HEK293 (cell line): Measurements from ENCODE around the gene NANOS3.
A peak's percentile ranks its signal among the peaks of the same experiment; 100 is the strongest.

Source experiments
- CTCF ChIA-PET: fragments of 350-600 bp; formaldehyde crosslinking; extraction: SDS; loops from one replicate; lab custom pipeline; 2021; ENCODE audit warnings: antibody characterized with exemption; lab: Yijun Ruan, JAX
- POLR2A ChIA-PET: fragments of 300-600 bp; formaldehyde crosslinking; extraction: SDS; loops from one replicate; lab custom pipeline; 2020; ENCODE audit warnings: antibody characterized with exemption, inconsistent platforms; lab: Yijun Ruan, JAX
- H3K27ac ChIP-seq: fragments of 200-500 bp; sonication (Bioruptor generic); 2 replicates; pipeline ENCODE4 v1.5.1; 2014; ENCODE audit warnings: low read depth, low read length, control low read depth, inconsistent platforms; ENCODE audit errors: extremely low read depth
- H3K36me3 ChIP-seq, 2 experiments: fragments of 200-500 bp in 1 of 2; sonication (Bioruptor generic) in 1 of 2; 1 replicate in 1 of 2; 2 replicates in 1 of 2; pipeline ENCODE4 v1.5.1; 2014 to 2017; ENCODE audit warnings: inconsistent platforms in 2 of 2, low read length in 2 of 2; ENCODE audit not compliant: control insufficient read depth in 2 of 2, insufficient read depth in 1 of 2
- H3K4me1 ChIP-seq: fragments of 200-500 bp; sonication (Bioruptor generic); 2 replicates; pipeline ENCODE4 v1.5.1; 2014; ENCODE audit warnings: mild to moderate bottlenecking, low read length, inconsistent platforms; ENCODE audit not compliant: control insufficient read depth, insufficient read depth
- H3K4me3 ChIP-seq: 2 replicates; pipeline ENCODE4 v1.5.1; 2011; ENCODE audit warnings: low read depth, mild to moderate bottlenecking, control low read depth, low read length, moderate library complexity
- H3K9me3 ChIP-seq: fragments of 200-500 bp; sonication (Bioruptor generic); 2 replicates; pipeline ENCODE4 v1.5.1; 2014; ENCODE audit warnings: low read depth, low read length, inconsistent platforms; ENCODE audit not compliant: control insufficient read depth, insufficient read depth
- GLIS1 ChIP-seq: fragments of 450-650 bp; formaldehyde crosslinking; IDR thresholded peaks from 2 replicates; pipeline ENCODE4 v1.5.1; 2016; ENCODE audit warnings: missing biosample characterization, missing genetic modification characterization
- GLIS2 ChIP-seq: fragments of 450-650 bp; formaldehyde crosslinking; IDR thresholded peaks from 2 replicates; pipeline ENCODE4 v1.5.1; 2016; ENCODE audit warnings: missing biosample characterization, missing genetic modification characterization
- KLF10 ChIP-seq: fragments of 450-650 bp; IDR thresholded peaks from 2 replicates; pipeline ENCODE4 v1.5.1; 2018; ENCODE audit warnings: missing biosample characterization, mild to moderate bottlenecking, missing genetic modification characterization
- KLF7 ChIP-seq: fragments of 450-650 bp; formaldehyde crosslinking; IDR thresholded peaks from 2 replicates; pipeline ENCODE4 v1.5.1; 2016; ENCODE audit warnings: missing biosample characterization, missing genetic modification characterization, borderline replicate concordance
- PATZ1 ChIP-seq: fragments of 450-650 bp; formaldehyde crosslinking; IDR thresholded peaks from 2 replicates; pipeline ENCODE4 v1.5.1; 2016; ENCODE audit warnings: missing biosample characterization, missing genetic modification characterization
- SP2 ChIP-seq: fragments of 450-650 bp; formaldehyde crosslinking; IDR thresholded peaks from 2 replicates; pipeline ENCODE4 v1.5.1; 2016; ENCODE audit warnings: missing biosample characterization, missing genetic modification characterization
- SP3 ChIP-seq: fragments of 450-650 bp; formaldehyde crosslinking; IDR thresholded peaks from 2 replicates; pipeline ENCODE4 v1.5.1; 2016; ENCODE audit warnings: missing biosample characterization, missing genetic modification characterization
- YY1 ChIP-seq: fragments of 450-650 bp; formaldehyde crosslinking; IDR thresholded peaks from 2 replicates; pipeline ENCODE4 v1.5.1; 2018; ENCODE audit warnings: missing biosample characterization, missing genetic modification characterization
- ZBTB20 ChIP-seq: fragments of 450-650 bp; formaldehyde crosslinking; IDR thresholded peaks from 2 replicates; pipeline ENCODE4 v1.5.1; 2016; ENCODE audit warnings: missing biosample characterization, missing genetic modification characterization
- ZBTB8A ChIP-seq: fragments of 450-650 bp; formaldehyde crosslinking; IDR thresholded peaks from 2 replicates; pipeline ENCODE4 v1.5.1; 2016; ENCODE audit warnings: missing biosample characterization, missing genetic modification characterization
- ZFP69B ChIP-seq: fragments of 450-650 bp; formaldehyde crosslinking; IDR thresholded peaks from 2 replicates; pipeline ENCODE4 v1.5.1; 2016; ENCODE audit warnings: missing biosample characterization, missing genetic modification characterization
- ZIC2 ChIP-seq: fragments of 450-650 bp; formaldehyde crosslinking; IDR thresholded peaks from 2 replicates; pipeline ENCODE4 v1.5.1; 2016; ENCODE audit warnings: missing biosample characterization, missing genetic modification characterization
- ZNF335 ChIP-seq: fragments of 450-650 bp; formaldehyde crosslinking; conservative IDR thresholded peaks from 2 replicates; pipeline ENCODE4 v1.5.1; 2016; ENCODE audit warnings: missing biosample characterization, missing genetic modification characterization
- ZNF341 ChIP-seq: fragments of 450-650 bp; formaldehyde crosslinking; IDR thresholded peaks from 2 replicates; pipeline ENCODE4; 2016; ENCODE audit warnings: low read depth, missing biosample characterization, missing genetic modification characterization
- ZNF398 ChIP-seq: fragments of 450-650 bp; formaldehyde crosslinking; IDR thresholded peaks from 2 replicates; pipeline ENCODE4 v1.5.1; 2017; ENCODE audit warnings: missing biosample characterization, missing genetic modification characterization
- ZNF48 ChIP-seq: fragments of 450-650 bp; formaldehyde crosslinking; IDR thresholded peaks from 2 replicates; pipeline ENCODE4 v1.5.1; 2016; ENCODE audit warnings: missing biosample characterization, missing genetic modification characterization
- ZNF561 ChIP-seq: fragments of 450-650 bp; IDR thresholded peaks from 2 replicates; pipeline ENCODE4 v1.5.1; 2018; ENCODE audit warnings: missing biosample characterization, missing genetic modification characterization, borderline replicate concordance
- ZNF776 ChIP-seq: fragments of 450-650 bp; formaldehyde crosslinking; IDR thresholded peaks from 2 replicates; pipeline ENCODE4 v1.5.0; 2017; ENCODE audit warnings: missing biosample characterization, missing genetic modification characterization, borderline replicate concordance
- ZNF785 ChIP-seq: fragments of 450-650 bp; formaldehyde crosslinking; IDR thresholded peaks from 2 replicates; pipeline ENCODE4 v1.5.1; 2016; ENCODE audit warnings: missing biosample characterization, missing genetic modification characterization
- ZSCAN18 ChIP-seq: fragments of 450-650 bp; formaldehyde crosslinking; IDR thresholded peaks from 2 replicates; pipeline ENCODE4 v1.5.1; 2016; ENCODE audit warnings: missing biosample characterization, missing genetic modification characterization
- ZSCAN30 ChIP-seq: fragments of 450-650 bp; IDR thresholded peaks from 2 replicates; pipeline ENCODE4 v1.5.1; 2018; ENCODE audit warnings: missing biosample characterization, mild to moderate bottlenecking, missing genetic modification characterization, moderate library complexity
- ZXDB ChIP-seq: fragments of 450-650 bp; formaldehyde crosslinking; IDR thresholded peaks from 2 replicates; pipeline ENCODE4 v1.5.1; 2016; ENCODE audit warnings: missing biosample characterization, missing genetic modification characterization
- TF ChIP-seq, protein P1 (sequence below): fragments of 450-650 bp; formaldehyde crosslinking; IDR thresholded peaks from 2 replicates; pipeline ENCODE4 v1.5.1; 2016; ENCODE audit warnings: missing biosample characterization, missing genetic modification characterization
- TF ChIP-seq, protein P2 (sequence below): fragments of 450-650 bp; formaldehyde crosslinking; IDR thresholded peaks from 2 replicates; pipeline ENCODE4 v1.5.1; 2016; ENCODE audit warnings: missing biosample characterization, missing genetic modification characterization
- TF ChIP-seq, protein P3 (sequence below): fragments of 450-650 bp; formaldehyde crosslinking; optimal IDR thresholded peaks from 2 replicates; pipeline ENCODE3; 2016; ENCODE audit warnings: missing biosample characterization, mild to moderate bottlenecking, missing genetic modification characterization

NANOS3 gene

GRCh38 chr19:13865571-13866462, 11.1 kb upstream of the NANOS3 start:
- peak; percentile 54; the same call in 1 of the 2 replicates for TF ChIP-seq ZNF561
- peak; percentile 62 for TF ChIP-seq GLIS2 (tag by site-specific recombination)
- TF ChIP-seq, protein P1, sequence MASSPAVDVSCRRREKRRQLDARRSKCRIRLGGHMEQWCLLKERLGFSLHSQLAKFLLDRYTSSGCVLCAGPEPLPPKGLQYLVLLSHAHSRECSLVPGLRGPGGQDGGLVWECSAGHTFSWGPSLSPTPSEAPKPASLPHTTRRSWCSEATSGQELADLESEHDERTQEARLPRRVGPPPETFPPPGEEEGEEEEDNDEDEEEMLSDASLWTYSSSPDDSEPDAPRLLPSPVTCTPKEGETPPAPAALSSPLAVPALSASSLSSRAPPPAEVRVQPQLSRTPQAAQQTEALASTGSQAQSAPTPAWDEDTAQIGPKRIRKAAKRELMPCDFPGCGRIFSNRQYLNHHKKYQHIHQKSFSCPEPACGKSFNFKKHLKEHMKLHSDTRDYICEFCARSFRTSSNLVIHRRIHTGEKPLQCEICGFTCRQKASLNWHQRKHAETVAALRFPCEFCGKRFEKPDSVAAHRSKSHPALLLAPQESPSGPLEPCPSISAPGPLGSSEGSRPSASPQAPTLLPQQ (tag by site-specific recombination) = peak; percentile 68; the same call in 1 of the 2 replicates
- TF ChIP-seq ZIC2 (tag by site-specific recombination) = peak; percentile 56
- TF ChIP-seq GLIS1 (tag by site-specific recombination) = peak; percentile 76
- no peak; the same call in 1 of the 2 replicates for TF ChIP-seq YY1 (tag by site-specific recombination)
- TF ChIP-seq ZNF785 (tag by site-specific recombination) = no peak
- peak; percentile 41; the same call in 1 of the 2 replicates for TF ChIP-seq ZNF398 (tag by site-specific recombination)
- TF ChIP-seq, protein P2, sequence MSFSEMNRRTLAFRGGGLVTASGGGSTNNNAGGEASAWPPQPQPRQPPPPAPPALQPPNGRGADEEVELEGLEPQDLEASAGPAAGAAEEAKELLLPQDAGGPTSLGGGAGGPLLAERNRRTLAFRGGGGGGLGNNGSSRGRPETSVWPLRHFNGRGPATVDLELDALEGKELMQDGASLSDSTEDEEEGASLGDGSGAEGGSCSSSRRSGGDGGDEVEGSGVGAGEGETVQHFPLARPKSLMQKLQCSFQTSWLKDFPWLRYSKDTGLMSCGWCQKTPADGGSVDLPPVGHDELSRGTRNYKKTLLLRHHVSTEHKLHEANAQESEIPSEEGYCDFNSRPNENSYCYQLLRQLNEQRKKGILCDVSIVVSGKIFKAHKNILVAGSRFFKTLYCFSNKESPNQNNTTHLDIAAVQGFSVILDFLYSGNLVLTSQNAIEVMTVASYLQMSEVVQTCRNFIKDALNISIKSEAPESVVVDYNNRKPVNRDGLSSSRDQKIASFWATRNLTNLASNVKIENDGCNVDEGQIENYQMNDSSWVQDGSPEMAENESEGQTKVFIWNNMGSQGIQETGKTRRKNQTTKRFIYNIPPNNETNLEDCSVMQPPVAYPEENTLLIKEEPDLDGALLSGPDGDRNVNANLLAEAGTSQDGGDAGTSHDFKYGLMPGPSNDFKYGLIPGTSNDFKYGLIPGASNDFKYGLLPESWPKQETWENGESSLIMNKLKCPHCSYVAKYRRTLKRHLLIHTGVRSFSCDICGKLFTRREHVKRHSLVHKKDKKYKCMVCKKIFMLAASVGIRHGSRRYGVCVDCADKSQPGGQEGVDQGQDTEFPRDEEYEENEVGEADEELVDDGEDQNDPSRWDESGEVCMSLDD (tag by site-specific recombination) = peak; percentile 57; the same call in 1 of the 2 replicates
- TF ChIP-seq ZNF335 (tag by site-specific recombination) = peak; percentile 53
- 0 out of 2 replicates have a peak, but pooled peaks have one; percentile 18 for TF ChIP-seq ZSCAN30 (tag by site-specific recombination)
- 0 out of 2 replicates have a peak, but pooled peaks have one; percentile 26 for TF ChIP-seq ZNF341 (tag by site-specific recombination)
- TF ChIP-seq ZNF48 (tag by site-specific recombination) = no peak
- peak; percentile 72 for TF ChIP-seq PATZ1 (tag by site-specific recombination)
- peak; percentile 95 for TF ChIP-seq ZBTB8A (tag by site-specific recombination)
- TF ChIP-seq, protein P3, sequence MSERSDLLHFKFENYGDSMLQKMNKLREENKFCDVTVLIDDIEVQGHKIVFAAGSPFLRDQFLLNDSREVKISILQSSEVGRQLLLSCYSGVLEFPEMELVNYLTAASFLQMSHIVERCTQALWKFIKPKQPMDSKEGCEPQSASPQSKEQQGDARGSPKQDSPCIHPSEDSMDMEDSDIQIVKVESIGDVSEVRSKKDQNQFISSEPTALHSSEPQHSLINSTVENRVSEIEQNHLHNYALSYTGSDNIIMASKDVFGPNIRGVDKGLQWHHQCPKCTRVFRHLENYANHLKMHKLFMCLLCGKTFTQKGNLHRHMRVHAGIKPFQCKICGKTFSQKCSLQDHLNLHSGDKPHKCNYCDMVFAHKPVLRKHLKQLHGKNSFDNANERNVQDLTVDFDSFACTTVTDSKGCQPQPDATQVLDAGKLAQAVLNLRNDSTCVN (tag by site-specific recombination) = peak; percentile 54
- peak; percentile 85 for TF ChIP-seq ZXDB (tag by site-specific recombination)
- no peak for TF ChIP-seq ZSCAN18 (tag by site-specific recombination)
- 0 out of 2 replicates have a peak, but pooled peaks have one; percentile 35 for TF ChIP-seq ZFP69B (tag by site-specific recombination)
- no peak for TF ChIP-seq KLF7 (tag by site-specific recombination)
- peak; percentile 55; the same call in 1 of the 2 replicates for TF ChIP-seq KLF10 (tag by site-specific recombination)
- TF ChIP-seq SP2 = peak; percentile 24
- TF ChIP-seq ZBTB20 (tag by site-specific recombination) = peak; percentile 10; the same call in 1 of the 2 replicates
- TF ChIP-seq ZNF776 (tag by site-specific recombination) = no peak
- peak; percentile 37; the same call in 1 of the 2 replicates for TF ChIP-seq SP3 (tag by site-specific recombination)
- H3K27ac ChIP-seq = peak overlapping the region; percentile 65
- H3K4me3 ChIP-seq = peak overlapping the region; percentile 60
- POLR2A ChIA-PET = interaction anchor here (0.6 to 1.0 kb wide), 2 partner anchors 126 to 195 kb away, joined by 3 to 5 read pairs; no protein-coding TSS in a partner anchor
- no peaks in the 10 kb centered on the region; the same call in 1 of the 2 replicates for H3K4me1 ChIP-seq
- H3K9me3 ChIP-seq = no peaks in the 10 kb centered on the region
- H3K36me3 ChIP-seq = no peaks in the 10 kb centered on the region; a peak in 1 of 3 replicates
- CTCF ChIA-PET = interaction anchor here (0.6 to 1.9 kb wide), 2 partner anchors 45 to 588 kb away, joined by 3 to 4 read pairs; no protein-coding TSS in a partner anchor
